Lung (tissue), 12 donors: ENCODE data around the gene DNLZ. TPM values are rescaled to one million over a fixed set of nuclear protein-coding genes. Genes with fewer than 3 reads are reported as not detected.
A peak's percentile ranks its signal among the peaks of the same experiment; 100 is the strongest.

Experiments used
- ATAC-seq: fragments of 200-7000 bp; cut with Tn5 transposase; one replicate; pipeline ENCODE4 v1.9.1; 2020; ENCODE audit warnings: moderate number of reproducible peaks; ENCODE audit not compliant: insufficient read depth, low FRiP score
- DNase-seq, 3 donors: peaks; one replicate each; pipeline ENCODE4 v3.0.0-alpha.2; 2013 to 2017
- H3K27ac ChIP-seq, 2 donors: one replicate each; pipeline ENCODE4 v1.5.1; 2013; ENCODE audit warnings: mild to moderate bottlenecking in 2 of 2, moderate library complexity in 2 of 2, control low read depth in 1 of 2, inconsistent platforms in 1 of 2, low read depth in 1 of 2, low read length in 1 of 2
- H3K27me3 ChIP-seq, 3 donors: one replicate each; pipeline ENCODE4 v1.5.1; 2013; ENCODE audit warnings: low read length in 2 of 3; ENCODE audit not compliant: control insufficient read depth in 3 of 3, insufficient read depth in 3 of 3
- H3K36me3 ChIP-seq, 4 donors: one replicate each; pipeline ENCODE4 v1.5.1; 2013; ENCODE audit warnings: low read length in 4 of 4, mild to moderate bottlenecking in 1 of 4, moderate library complexity in 1 of 4; ENCODE audit not compliant: control insufficient read depth in 4 of 4, insufficient read depth in 4 of 4
- H3K4me1 ChIP-seq, 5 donors: one replicate each; pipeline ENCODE4 v1.5.1; 2013; ENCODE audit warnings: low read length in 5 of 5, mild to moderate bottlenecking in 2 of 5, moderate library complexity in 1 of 5; ENCODE audit not compliant: control insufficient read depth in 5 of 5, insufficient read depth in 5 of 5
- H3K4me3 ChIP-seq: one replicate; pipeline ENCODE4 v1.5.1; 2013; ENCODE audit warnings: mild to moderate bottlenecking, control low read depth, moderate library complexity
- H3K9ac ChIP-seq, 2 donors: one replicate each; pipeline ENCODE4 v1.5.1; 2013; ENCODE audit warnings: low read length in 2 of 2, control low read depth in 1 of 2; ENCODE audit not compliant: insufficient read depth in 1 of 2
- H3K9me3 ChIP-seq, 4 donors: one replicate each; pipeline ENCODE4 v1.5.1; 2013; ENCODE audit warnings: low read length in 3 of 4, mild to moderate bottlenecking in 1 of 4, moderate library complexity in 1 of 4; ENCODE audit not compliant: control insufficient read depth in 4 of 4, insufficient read depth in 3 of 4
- WGBS, 2 donors: extraction: QIAGEN DNeasy Blood & Tissue Kit; methylation state at CpG; one replicate each; pipeline ENCODE4 v1.1.7; 2013; 5-methylcytosine and 5-hydroxymethylcytosine counted together
- polyA plus RNA-seq, 2 donors: library from polyadenylated mRNA; stranded (reverse); fragments of 200-250 nt; gene quantifications; one replicate each; pipeline ENCODE4 v1.2.1, GENCODE V29; 2013
- total RNA-seq, 2 donors: library from RNA; depleted of rRNA in 1 of 2; stranded (reverse); fragments of >200 nt in 1 of 2; gene quantifications; one replicate each; pipeline ENCODE4 v1.2.1, GENCODE V29; 2014 to 2021
- TF ChIP-seq, protein P1 (sequence below): IDR thresholded peaks from 2 replicates; pipeline ENCODE4 v1.5.1; 2012; ENCODE audit warnings: mild to moderate bottlenecking; ENCODE audit errors: control extremely low read depth, extremely low read depth
- donor health status: control.
- donor health status: control.
- donor health status: Bipolar disorder and iron deficiency.
- donor health status: healthy.
- donor health status: DM: yes; HTN: yes; CAD: no.

DNLZ gene
- total and polyA plus RNA-seq, 4 donors: 7.7 to 34.3 (median 16.8) TPM

DNA sequence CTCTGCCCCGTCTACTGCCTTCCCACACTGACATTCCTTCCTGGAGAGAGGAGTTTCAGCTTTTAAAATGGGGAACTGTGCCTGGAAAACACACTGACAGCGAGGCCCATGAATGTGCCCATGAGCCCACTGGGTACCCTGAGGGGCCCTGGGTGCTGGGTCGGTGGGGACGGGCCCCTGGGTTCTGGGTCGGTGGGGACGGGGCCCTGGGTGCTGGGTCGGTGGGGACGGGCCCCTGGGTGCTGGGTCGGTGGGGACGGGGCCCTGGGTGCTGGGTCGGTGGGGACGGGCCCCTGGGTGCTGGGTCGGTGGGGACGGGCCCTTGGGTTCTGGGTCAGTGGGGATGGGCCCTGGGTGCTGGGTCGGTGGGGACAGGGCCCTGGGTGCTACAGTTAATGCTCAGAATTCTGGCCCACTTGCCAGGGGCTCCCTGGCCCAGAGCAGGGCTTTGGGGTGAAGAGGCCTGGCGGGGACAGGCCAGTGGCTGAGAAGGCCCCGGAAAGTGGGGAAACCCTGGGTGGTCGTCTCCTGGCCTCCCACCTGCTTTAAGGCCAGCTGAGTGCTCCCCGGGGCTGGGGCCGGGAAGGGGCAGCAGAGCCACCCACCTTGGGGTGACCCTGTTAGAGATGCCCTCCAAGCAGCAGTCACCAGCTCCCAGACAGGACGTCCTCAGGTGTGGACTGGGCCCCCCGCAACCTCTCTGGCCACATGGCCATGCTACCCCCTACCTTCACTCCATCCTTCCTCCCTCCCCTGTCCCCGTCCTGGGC lies 33.7 kb downstream of the DNLZ start:
- Histone ChIP-seq H3K36me3 (peaks cover 0 to 5% (median 2%) of the 10 kb centered on the region in 4 donors), H3K4me1 (peaks cover 8 to 48% (median 21%) of the 10 kb centered on the region in 5 donors), H3K4me3 (no peak overlapping the region), H3K27me3 (no peaks in the 10 kb centered on the region), H3K9ac (peak overlapping the region; percentile 16 to 23), H3K27ac (peak overlapping the region in 1 of 2 donors; percentile 41), H3K9me3 (no peaks in the 10 kb centered on the region)
- DNase-seq (no peak), ATAC-seq (no peak)
- WGBS, 2 donors: 88 to 94% methylated on average over 22 to 23 of the region's 23 CpGs
- TF ChIP-seq, protein P1, sequence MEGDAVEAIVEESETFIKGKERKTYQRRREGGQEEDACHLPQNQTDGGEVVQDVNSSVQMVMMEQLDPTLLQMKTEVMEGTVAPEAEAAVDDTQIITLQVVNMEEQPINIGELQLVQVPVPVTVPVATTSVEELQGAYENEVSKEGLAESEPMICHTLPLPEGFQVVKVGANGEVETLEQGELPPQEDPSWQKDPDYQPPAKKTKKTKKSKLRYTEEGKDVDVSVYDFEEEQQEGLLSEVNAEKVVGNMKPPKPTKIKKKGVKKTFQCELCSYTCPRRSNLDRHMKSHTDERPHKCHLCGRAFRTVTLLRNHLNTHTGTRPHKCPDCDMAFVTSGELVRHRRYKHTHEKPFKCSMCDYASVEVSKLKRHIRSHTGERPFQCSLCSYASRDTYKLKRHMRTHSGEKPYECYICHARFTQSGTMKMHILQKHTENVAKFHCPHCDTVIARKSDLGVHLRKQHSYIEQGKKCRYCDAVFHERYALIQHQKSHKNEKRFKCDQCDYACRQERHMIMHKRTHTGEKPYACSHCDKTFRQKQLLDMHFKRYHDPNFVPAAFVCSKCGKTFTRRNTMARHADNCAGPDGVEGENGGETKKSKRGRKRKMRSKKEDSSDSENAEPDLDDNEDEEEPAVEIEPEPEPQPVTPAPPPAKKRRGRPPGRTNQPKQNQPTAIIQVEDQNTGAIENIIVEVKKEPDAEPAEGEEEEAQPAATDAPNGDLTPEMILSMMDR: no peak

GRCh38 chr9:136329211-136329627 lies 34.3 kb downstream of the DNLZ start:
- H3K4me1 ChIP-seq: peaks cover 8 to 54% (median 27%) of the 10 kb centered on the region in 5 donors
- TF ChIP-seq, protein P1: no peak
- WGBS, 2 donors: 70 to 81% methylated on average over 19 of the region's 19 CpGs
- no peak for ATAC-seq
- peak overlapping the region in 1 of 2 donors; percentile 41 for H3K27ac ChIP-seq
- peak in 1 of 3 donors; percentile 53 for DNase-seq
- peak overlapping the region; percentile 16 to 75 for H3K9ac ChIP-seq
- H3K9me3 ChIP-seq: no peaks in the 10 kb centered on the region
- peaks cover 0 to 5% (median 2%) of the 10 kb centered on the region in 4 donors for H3K36me3 ChIP-seq
- H3K27me3 ChIP-seq: no peaks in the 10 kb centered on the region
- peak overlapping the region; percentile 1 for H3K4me3 ChIP-seq

- no peaks in the 10 kb centered on the region for H3K27me3 ChIP-seq
- H3K9ac ChIP-seq: peak overlapping the region in 1 of 2 donors; percentile 76
- no peak for ATAC-seq
- peak; percentile 84 to 89 (median 86) for DNase-seq
- peaks cover 10 to 59% (median 28%) of the 10 kb centered on the region in 5 donors for H3K4me1 ChIP-seq
- TF ChIP-seq, protein P1: no peak
- WGBS, 2 donors: 12 to 23% methylated on average over 15 of the region's 15 CpGs
- no peaks in the 10 kb centered on the region for H3K9me3 ChIP-seq
- H3K4me3 ChIP-seq: peak overlapping the region; percentile 1
- H3K36me3 ChIP-seq: peaks cover 0 to 5% (median 2%) of the 10 kb centered on the region in 4 donors
- peak overlapping the region; percentile 28 to 41 for H3K27ac ChIP-seq
Measured at GRCh38 chr9:136328622-136329041, 34.9 kb downstream of the DNLZ start.
